Muscle of leg (tissue), 11 donors: Measurements from ENCODE around the gene FN3KRP. TPM values are rescaled to one million over a fixed set of nuclear protein-coding genes. Genes with fewer than 3 reads are reported as not detected.
"Not testable (repeated sequence)": the region's sequence is repeated elsewhere in the genome, so short reads cannot be mapped to it uniquely, and the experiment has no call there.

Experiments used
- DNase-seq: peaks from one replicate; pipeline ENCODE4 v3.0.0; 2013
- H3K27ac ChIP-seq: one replicate; pipeline ENCODE4 v1.5.1; 2013; ENCODE audit warnings: mild to moderate bottlenecking, low read length, control low read depth
- H3K27me3 ChIP-seq: one replicate; pipeline ENCODE4 v1.6.1; 2013; ENCODE audit warnings: low read length; ENCODE audit not compliant: control insufficient read depth, insufficient read depth
- H3K36me3 ChIP-seq: one replicate; pipeline ENCODE4 v1.6.1; 2013; ENCODE audit warnings: low read length; ENCODE audit not compliant: control insufficient read depth, insufficient read depth
- H3K4me1 ChIP-seq: one replicate; pipeline ENCODE4 v1.6.1; 2013; ENCODE audit warnings: low read length; ENCODE audit not compliant: control insufficient read depth, insufficient read depth
- H3K4me3 ChIP-seq: one replicate; pipeline ENCODE4 v1.5.1; 2013; ENCODE audit warnings: low read length, control low read depth
- H3K9me3 ChIP-seq: replicated peaks from 2 replicates; pipeline ENCODE4 v1.6.1; 2013; ENCODE audit warnings: low read depth, low read length; ENCODE audit not compliant: control insufficient read depth
- WGBS: methylation state at CpG from one replicate; pipeline ENCODE4 v1.1.5; 2013; ENCODE audit warnings: missing lambda C conversion rate; ENCODE audit not compliant: insufficient coverage; 5-methylcytosine and 5-hydroxymethylcytosine counted together
- polyA plus RNA-seq, 8 donors: library from polyadenylated mRNA; unstranded; fragments of 120-200 nt; gene quantifications; one replicate each; pipeline versions ENCODE4 v1.2.1 to v1.2.3, GENCODE V29; 2013; ENCODE audit warnings: inconsistent platforms in 1 of 8, low replicate concordance in 1 of 8; ENCODE audit not compliant: insufficient read length in 8 of 8, insufficient read depth in 1 of 8
- total RNA-seq: library from RNA; stranded (reverse); fragments of 120-200 nt; gene quantifications from one replicate; pipeline ENCODE4 v1.2.4, GENCODE V29; 2013

FN3KRP gene
- total and polyA plus RNA-seq, 9 donors = 17.6 to 39.5 (median 34.4) TPM

- no peak for DNase-seq
- no peaks in the 10 kb centered on the region for H3K4me1 ChIP-seq
- no peak overlapping the region for H3K27ac ChIP-seq
- WGBS = 63% methylated on average over 10 of the region's 13 CpGs
- peaks cover 42% of the 10 kb centered on the region for H3K36me3 ChIP-seq
- H3K4me3 ChIP-seq = no peak overlapping the region
- no peaks in the 10 kb centered on the region for H3K27me3 ChIP-seq
- H3K9me3 ChIP-seq = no peaks in the 10 kb centered on the region
Measured at GRCh38 chr17:82765371-82765770, 48.9 kb downstream of the FN3KRP start.

- no peaks in the 10 kb centered on the region for H3K27me3 ChIP-seq
- 72% methylated on average over 20 of the region's 24 CpGs for WGBS
- no peaks in the 10 kb centered on the region for H3K4me1 ChIP-seq
- H3K27ac ChIP-seq = no peak overlapping the region
- no peaks in the 10 kb centered on the region for H3K9me3 ChIP-seq
- no peak for DNase-seq
- H3K4me3 ChIP-seq = no peak overlapping the region
- peaks cover 50% of the 10 kb centered on the region for H3K36me3 ChIP-seq
Measured at GRCh38 chr17:82767041-82767754, 50.7 kb downstream of the FN3KRP start.

DNA sequence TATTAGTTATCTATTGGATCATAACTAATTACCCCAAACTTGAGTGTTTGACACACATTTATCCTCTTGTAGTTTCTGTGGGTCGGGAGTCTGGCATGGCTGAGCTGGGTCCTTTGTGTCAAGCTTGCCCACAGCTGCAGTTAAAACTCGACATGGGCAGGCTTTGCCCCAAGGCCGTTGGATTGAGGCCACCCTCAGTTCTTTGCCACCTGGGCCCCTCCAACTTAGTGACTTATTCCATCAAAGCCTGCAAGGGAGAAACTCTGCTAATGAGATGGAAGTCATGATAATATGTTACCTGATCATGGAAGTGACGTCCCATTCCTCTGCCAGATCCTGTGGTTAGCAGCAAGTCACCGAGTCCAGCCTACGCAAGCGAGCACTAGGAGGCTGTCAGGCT, 52.5 kb downstream of the FN3KRP start:
- Histone ChIP-seq H3K27ac (no peak overlapping the region), H3K9me3 (no peaks in the 10 kb centered on the region), H3K27me3 (no peaks in the 10 kb centered on the region), H3K36me3 (peaks cover 58% of the 10 kb centered on the region), H3K4me1 (no peaks in the 10 kb centered on the region), H3K4me3 (no peak overlapping the region)
- WGBS = 96% methylated on average over 5 of the region's 7 CpGs
- DNase-seq = no peak

GRCh38 chr17:82772026-82772425, 55.5 kb downstream of the FN3KRP start:
- Histone ChIP-seq H3K4me3 (no peak overlapping the region), H3K36me3 (peaks cover 55% of the 10 kb centered on the region)
- no peak for DNase-seq

DNA sequence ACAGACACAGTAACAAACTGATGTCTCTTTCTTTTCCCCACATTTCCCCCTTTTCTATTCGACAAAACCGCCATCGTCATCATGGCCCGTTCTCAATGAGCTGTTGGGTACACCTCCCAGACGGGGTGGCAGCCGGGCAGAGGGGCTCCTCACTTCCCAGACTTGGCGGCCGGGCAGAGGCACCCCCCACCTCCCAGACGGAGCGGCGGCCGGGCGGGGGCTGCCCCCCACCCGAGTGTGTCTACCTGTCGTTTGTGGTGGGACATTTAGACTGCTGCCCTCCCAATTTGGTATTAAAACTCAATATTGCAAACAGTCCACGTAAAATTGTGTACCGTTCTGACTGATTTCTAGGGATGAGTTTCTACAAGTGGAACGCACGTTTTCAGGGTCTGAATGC, 58.0 kb downstream of the FN3KRP start:
- H3K36me3 ChIP-seq = peaks cover 35% of the 10 kb centered on the region
- not testable (repeated sequence) for H3K9me3 ChIP-seq, H3K27ac ChIP-seq, H3K4me3 ChIP-seq, H3K27me3 ChIP-seq, DNase-seq, H3K4me1 ChIP-seq
- WGBS = 73% methylated on average over 10 of the region's 19 CpGs

More at GRCh38 chr17:82772026-82772425, 55.5 kb downstream of the FN3KRP start:
- no peaks in the 10 kb centered on the region for H3K9me3 ChIP-seq
- 88% methylated on average over 3 of the region's 3 CpGs for whole genome bisulfite sequencing
- no peaks in the 10 kb centered on the region for H3K27me3 ChIP-seq
- H3K4me1 ChIP-seq = peaks cover 3% of the 10 kb centered on the region
- no peak overlapping the region for H3K27ac ChIP-seq

- WGBS = 37% methylated on average over 29 of the region's 34 CpGs
- Histone ChIP-seq H3K36me3 (peaks cover 28% of the 10 kb centered on the region), H3K27me3 (no peaks in the 10 kb centered on the region), H3K4me1 (peaks cover 15% of the 10 kb centered on the region), H3K4me3 (no peak overlapping the region), H3K27ac (no peak overlapping the region), H3K9me3 (no peaks in the 10 kb centered on the region)
- no peak for DNase-seq
Measured at GRCh38 chr17:82775001-82775823, 58.7 kb downstream of the FN3KRP start.

DNA sequence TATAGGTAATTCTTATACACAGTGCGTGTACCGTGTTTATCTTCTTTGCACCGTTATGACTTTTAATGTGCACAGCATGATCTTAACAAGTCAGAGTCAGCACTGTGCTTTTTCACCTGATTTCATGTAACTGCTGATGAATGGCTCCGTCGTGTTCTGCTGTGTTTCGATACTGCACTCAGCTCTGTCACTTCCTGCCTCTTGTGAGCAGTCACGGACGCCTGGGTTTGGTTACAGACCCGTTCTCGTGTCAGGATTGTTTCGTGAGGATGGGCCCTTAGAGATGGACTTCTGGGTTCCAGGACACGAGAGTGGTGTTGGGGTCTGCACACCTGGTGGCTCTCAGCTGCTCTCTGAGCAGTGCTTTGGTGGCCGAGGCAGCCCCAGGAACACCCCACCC, 59.9 kb downstream of the FN3KRP start:
- H3K4me1 ChIP-seq = peaks cover 26% of the 10 kb centered on the region

More for the DNA sequence above, 59.9 kb downstream of the FN3KRP start:
- DNase-seq = no peak
- peaks cover 21% of the 10 kb centered on the region for H3K36me3 ChIP-seq
- H3K9me3 ChIP-seq = no peaks in the 10 kb centered on the region
- no peaks in the 10 kb centered on the region for H3K27me3 ChIP-seq
- no peak overlapping the region for H3K4me3 ChIP-seq
- 84% methylated on average over 13 of the region's 13 CpGs for WGBS
- H3K27ac ChIP-seq = no peak overlapping the region

Other genes starting within 250 kb of the FN3KRP start
- 31.8 TPM for gene FOXK2, start 197.0 kb upstream of the FN3KRP start, total RNA-seq
- 10 to 100 TPM; 33.5 to 47.3 (median 39.1) TPM for gene FOXK2, start 197.0 kb upstream of the FN3KRP start, polyA plus RNA-seq
- gene WDR45B, start 68.3 kb upstream of the FN3KRP start, total RNA-seq = 51.9 TPM
- gene WDR45B, start 68.3 kb upstream of the FN3KRP start, polyA plus RNA-seq = 10 to 100 TPM; 53.2 to 71.6 (median 63.3) TPM
- 28.2 TPM for gene RAB40B, start 18.0 kb upstream of the FN3KRP start, total RNA-seq
- 10 to 100 TPM; 43.9 to 68.2 (median 50.3) TPM for gene RAB40B, start 18.0 kb upstream of the FN3KRP start, polyA plus RNA-seq
- 4.9 TPM for gene FN3K, start 18.9 kb downstream of the FN3KRP start, total RNA-seq
- 10 to 100 TPM; 13.3 to 33.2 (median 17.9) TPM for gene FN3K, start 18.9 kb downstream of the FN3KRP start, polyA plus RNA-seq
- gene TBCD, start 35.4 kb downstream of the FN3KRP start, total RNA-seq = 47.8 TPM
- 10 to 100 TPM; 52.0 to 77.4 (median 65.0) TPM for gene TBCD, start 35.4 kb downstream of the FN3KRP start, polyA plus RNA-seq
- 0.04 TPM for gene ZNF750, start 123.3 kb downstream of the FN3KRP start, total RNA-seq
- 1 to 10 TPM in 1 of 8 donors, under 1 TPM in 7; 0.11 to 4.8 (median 0.40) TPM for gene ZNF750, start 123.3 kb downstream of the FN3KRP start, polyA plus RNA-seq